IPS-20b (cell line): ENCODE data around the gene LARGE1.
A peak's percentile ranks its signal among the peaks of the same experiment; 100 is the strongest.

ENCODE experiments used
- H3K27ac ChIP-seq: one replicate; pipeline ENCODE4 v1.5.1; 2013; ENCODE audit warnings: low read length
- H3K27me3 ChIP-seq: 2 replicates; pipeline ENCODE4 v1.6.1; 2013; ENCODE audit warnings: mild to moderate bottlenecking, low read length, inconsistent platforms; ENCODE audit not compliant: insufficient read depth
- H3K36me3 ChIP-seq: 2 replicates; pipeline ENCODE4 v1.6.1; 2013; ENCODE audit warnings: low read depth, mild to moderate bottlenecking, inconsistent platforms, low read length, moderate library complexity; ENCODE audit not compliant: insufficient read depth
- H3K4me1 ChIP-seq: 2 replicates; pipeline ENCODE4 v1.6.1; 2013; ENCODE audit warnings: mild to moderate bottlenecking, control low read depth, inconsistent platforms, low read length, moderate library complexity; ENCODE audit not compliant: insufficient read depth
- H3K4me3 ChIP-seq: 2 replicates; pipeline ENCODE4 v1.5.1; 2013; ENCODE audit warnings: mild to moderate bottlenecking, low read length, inconsistent platforms
- H3K9ac ChIP-seq: 2 replicates; pipeline ENCODE4 v1.6.1; 2013; ENCODE audit warnings: low read depth, mild to moderate bottlenecking, inconsistent platforms, low read length, moderate library complexity
- H3K9me3 ChIP-seq: 2 replicates; pipeline ENCODE4 v1.6.1; 2013; ENCODE audit warnings: mild to moderate bottlenecking, low read depth, low read length, inconsistent platforms; ENCODE audit not compliant: insufficient read depth

The LARGE1 gene

DNA sequence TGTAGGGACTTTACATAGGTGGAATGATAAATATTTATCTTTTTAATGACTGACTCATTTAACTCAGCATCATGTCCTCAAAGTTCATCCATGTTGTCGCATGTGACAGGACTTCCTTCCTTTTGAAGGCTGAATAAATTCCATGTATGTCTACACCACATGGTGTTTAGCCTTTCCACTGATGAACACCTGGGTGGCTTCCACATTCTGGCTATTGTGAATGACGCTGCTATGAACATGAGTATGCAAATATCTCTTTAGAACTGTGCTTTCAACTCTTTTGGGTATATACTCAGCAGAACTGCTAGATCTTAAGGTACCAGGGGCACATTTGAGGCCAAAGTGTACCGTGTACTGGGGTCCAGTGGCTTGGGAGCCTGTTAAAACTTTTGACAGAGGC, 24.1 kb downstream of the LARGE1 start:
- Histone ChIP-seq H3K4me1 (peaks cover 64% of the 10 kb centered on the region; the same call in 1 of the 2 replicates), H3K9me3 (no peaks in the 10 kb centered on the region), H3K4me3 (peak overlapping the region; percentile 25; the same call in 1 of the 2 replicates), H3K9ac (peak overlapping the region; percentile 62; the same call in 1 of the 2 replicates), H3K27ac (peak overlapping the region; percentile 49), H3K36me3 (no peaks in the 10 kb centered on the region), H3K27me3 (no peaks in the 10 kb centered on the region)

DNA sequence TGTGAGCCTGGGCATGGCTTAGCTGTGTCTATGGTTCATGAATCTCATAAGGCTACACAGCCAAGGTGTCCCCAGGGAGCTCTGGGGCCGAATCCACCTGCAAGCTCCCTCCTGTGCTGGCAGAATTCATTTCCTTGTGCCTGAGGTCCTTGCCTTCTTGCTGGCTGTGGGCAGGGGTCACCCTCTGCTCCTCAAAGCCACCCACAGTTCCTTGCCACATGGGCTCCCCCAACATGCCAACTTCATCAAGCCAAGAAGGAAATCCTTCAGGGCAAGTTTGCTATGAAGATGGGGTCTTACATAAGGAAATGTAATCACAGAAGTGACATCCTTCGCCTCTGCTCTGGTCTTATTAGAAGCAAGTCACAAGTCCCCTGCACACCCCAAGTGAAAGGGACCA, 24.8 kb downstream of the LARGE1 start:
- H3K9me3 ChIP-seq: no peaks in the 10 kb centered on the region
- peak overlapping the region; percentile 49 for H3K27ac ChIP-seq
- no peaks in the 10 kb centered on the region for H3K27me3 ChIP-seq
- no peaks in the 10 kb centered on the region for H3K36me3 ChIP-seq
- H3K4me1 ChIP-seq: peaks cover 70% of the 10 kb centered on the region
- H3K9ac ChIP-seq: no peak overlapping the region
- H3K4me3 ChIP-seq: no peak overlapping the region

DNA sequence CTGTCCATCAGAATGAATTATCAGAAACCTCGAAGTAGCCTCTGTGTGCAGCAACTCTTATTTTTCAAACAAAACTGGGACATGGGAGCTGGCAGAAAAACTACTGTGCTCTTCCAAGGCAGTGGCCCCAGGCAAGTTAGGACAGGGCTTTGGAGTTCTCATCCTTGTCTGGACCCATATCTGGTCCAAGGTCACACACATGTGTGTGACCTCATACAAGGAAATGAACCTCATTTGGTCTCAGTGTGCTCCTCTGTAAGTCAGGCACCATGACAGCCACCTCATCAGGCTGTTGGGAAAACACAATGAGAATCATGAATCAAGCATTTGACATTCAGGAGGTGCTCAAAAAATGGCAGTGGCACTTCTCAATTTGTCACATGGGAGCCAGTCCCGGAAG, 25.8 kb downstream of the LARGE1 start:
- H3K27me3 ChIP-seq: no peaks in the 10 kb centered on the region
- H3K4me1 ChIP-seq: peaks cover 64% of the 10 kb centered on the region
- H3K27ac ChIP-seq: no peak overlapping the region
- H3K9ac ChIP-seq: no peak overlapping the region
- H3K9me3 ChIP-seq: no peaks in the 10 kb centered on the region
- no peaks in the 10 kb centered on the region for H3K36me3 ChIP-seq
- no peak overlapping the region for H3K4me3 ChIP-seq

- H3K27ac ChIP-seq: no peak overlapping the region
- peaks cover 64% of the 10 kb centered on the region for H3K4me1 ChIP-seq
- H3K4me3 ChIP-seq: no peak overlapping the region
- no peaks in the 10 kb centered on the region for H3K27me3 ChIP-seq
- H3K36me3 ChIP-seq: no peaks in the 10 kb centered on the region
- no peak overlapping the region for H3K9ac ChIP-seq
- H3K9me3 ChIP-seq: no peaks in the 10 kb centered on the region
Measured at GRCh38 chr22:33894036-33894435, 26.2 kb downstream of the LARGE1 start.

GRCh38 chr22:33893512-33893911, 26.8 kb downstream of the LARGE1 start:
- no peaks in the 10 kb centered on the region for H3K27me3 ChIP-seq
- H3K4me1 ChIP-seq: peaks cover 59% of the 10 kb centered on the region
- 0 out of 2 replicates have a peak overlapping the region, but pooled peaks have one; percentile 6 for H3K9ac ChIP-seq
- no peaks in the 10 kb centered on the region for H3K36me3 ChIP-seq
- H3K9me3 ChIP-seq: no peaks in the 10 kb centered on the region
- no peak overlapping the region for H3K27ac ChIP-seq
- no peak overlapping the region for H3K4me3 ChIP-seq

GRCh38 chr22:33891992-33892391, 28.3 kb downstream of the LARGE1 start:
- H3K9ac ChIP-seq: no peak overlapping the region
- H3K27ac ChIP-seq: no peak overlapping the region
- no peaks in the 10 kb centered on the region for H3K27me3 ChIP-seq

GRCh38 chr22:33891455-33891854, 28.8 kb downstream of the LARGE1 start:
- H3K4me1 ChIP-seq: peaks cover 49% of the 10 kb centered on the region
- H3K27me3 ChIP-seq: no peaks in the 10 kb centered on the region
- no peak overlapping the region for H3K27ac ChIP-seq
- no peaks in the 10 kb centered on the region for H3K9me3 ChIP-seq
- H3K36me3 ChIP-seq: no peaks in the 10 kb centered on the region
- no peak overlapping the region for H3K4me3 ChIP-seq
- no peak overlapping the region for H3K9ac ChIP-seq

More at GRCh38 chr22:33891992-33892391, 28.3 kb downstream of the LARGE1 start:
- Histone ChIP-seq H3K36me3 (no peaks in the 10 kb centered on the region), H3K9me3 (no peaks in the 10 kb centered on the region), H3K4me3 (no peak overlapping the region), H3K4me1 (peaks cover 53% of the 10 kb centered on the region)

DNA sequence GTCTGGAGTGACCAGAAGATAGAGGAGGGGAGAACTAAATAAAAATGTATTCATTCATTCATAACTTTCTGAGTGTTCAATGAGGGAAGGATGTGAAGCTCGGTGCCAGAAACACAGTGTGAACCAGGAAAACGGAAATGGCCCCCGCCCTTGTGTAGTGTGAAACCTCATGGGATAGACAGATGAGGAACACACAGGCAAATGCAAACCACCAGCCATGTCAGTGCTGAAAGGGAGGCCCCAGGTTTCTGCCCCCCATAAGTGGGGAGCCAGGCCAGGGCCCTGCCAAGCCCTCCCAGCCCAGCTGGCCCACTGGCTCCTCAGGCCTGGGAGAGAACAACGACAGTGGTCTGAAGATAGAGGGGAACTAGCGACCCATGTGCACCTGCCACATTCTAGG, 30.5 kb downstream of the LARGE1 start:
- H3K36me3 ChIP-seq: no peaks in the 10 kb centered on the region
- H3K27ac ChIP-seq: no peak overlapping the region
- no peak overlapping the region for H3K9ac ChIP-seq
- H3K4me1 ChIP-seq: peaks cover 44% of the 10 kb centered on the region
- H3K9me3 ChIP-seq: no peaks in the 10 kb centered on the region
- H3K27me3 ChIP-seq: no peaks in the 10 kb centered on the region
- H3K4me3 ChIP-seq: no peak overlapping the region

GRCh38 chr22:33888821-33889220, 31.5 kb downstream of the LARGE1 start:
- H3K4me1 ChIP-seq: peaks cover 48% of the 10 kb centered on the region
- no peak overlapping the region for H3K27ac ChIP-seq
- H3K4me3 ChIP-seq: no peak overlapping the region
- no peaks in the 10 kb centered on the region for H3K9me3 ChIP-seq
- H3K9ac ChIP-seq: no peak overlapping the region
- no peaks in the 10 kb centered on the region for H3K27me3 ChIP-seq
- no peaks in the 10 kb centered on the region for H3K36me3 ChIP-seq

DNA sequence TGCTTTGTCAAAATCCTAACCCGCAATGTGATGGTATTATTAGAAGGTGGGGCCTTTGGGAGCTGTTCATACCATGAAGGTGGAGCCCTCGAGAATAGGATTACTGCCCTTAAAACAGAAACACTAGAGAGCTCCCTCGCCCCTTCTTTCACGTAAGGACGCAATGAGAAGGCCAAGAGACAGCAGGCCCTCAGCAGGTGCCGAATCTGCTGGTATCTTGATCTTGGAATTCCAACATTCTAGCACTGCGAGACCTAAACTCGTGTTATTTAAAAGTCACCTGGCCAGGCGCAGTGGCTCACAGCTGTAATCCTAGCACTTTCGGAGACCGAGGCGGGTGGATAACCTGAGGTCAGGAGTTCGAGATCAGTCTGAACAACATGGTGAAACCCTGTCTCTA, 33.1 kb downstream of the LARGE1 start:
- Histone ChIP-seq H3K9me3 (no peaks in the 10 kb centered on the region), H3K27me3 (no peaks in the 10 kb centered on the region), H3K36me3 (no peaks in the 10 kb centered on the region), H3K4me1 (peaks cover 55% of the 10 kb centered on the region), H3K27ac (no peak overlapping the region), H3K4me3 (no peak overlapping the region), H3K9ac (no peak overlapping the region)

- no peak overlapping the region for H3K27ac ChIP-seq
- H3K27me3 ChIP-seq: no peaks in the 10 kb centered on the region
- H3K36me3 ChIP-seq: no peaks in the 10 kb centered on the region
- no peak overlapping the region for H3K9ac ChIP-seq
- H3K4me3 ChIP-seq: no peak overlapping the region
- H3K9me3 ChIP-seq: no peaks in the 10 kb centered on the region
- peaks cover 52% of the 10 kb centered on the region for H3K4me1 ChIP-seq
Measured at GRCh38 chr22:33886696-33887095, 33.6 kb downstream of the LARGE1 start.

DNA sequence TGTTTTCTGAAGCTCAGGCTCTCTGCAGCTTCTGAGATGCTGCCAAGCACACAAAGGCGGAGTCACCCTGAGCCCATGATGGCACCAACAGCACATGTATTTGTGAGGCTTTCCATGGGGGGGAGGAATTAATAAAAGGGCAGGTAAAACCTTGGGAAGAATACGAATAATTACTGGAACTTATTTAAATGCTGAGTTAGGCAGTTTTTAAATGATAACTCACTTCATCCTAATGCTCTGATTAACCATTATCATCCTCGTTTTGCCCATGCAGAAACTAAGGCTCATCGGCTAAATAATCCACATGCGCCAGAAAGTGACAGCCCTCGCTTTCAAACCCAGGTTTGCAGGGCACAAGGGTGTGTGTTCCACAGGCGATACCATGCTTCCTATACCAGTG, 35.4 kb downstream of the LARGE1 start:
- Histone ChIP-seq H3K4me3 (no peak overlapping the region), H3K36me3 (no peaks in the 10 kb centered on the region), H3K27ac (no peak overlapping the region), H3K4me1 (peaks cover 42% of the 10 kb centered on the region), H3K9me3 (no peaks in the 10 kb centered on the region), H3K27me3 (no peaks in the 10 kb centered on the region), H3K9ac (0 out of 2 replicates have a peak overlapping the region, but pooled peaks have one; percentile 35)
